Mammary epithelial cell (primary cell): ENCODE results near the gene DDX25.

ENCODE experiments used
- CTCF ChIP-seq, 2 donors: IDR thresholded peaks in 1 of 2; conservative IDR thresholded peaks in 1 of 2; 2 replicates each; pipeline ENCODE4 v1.5.1; 2011 to 2012; ENCODE audit warnings: inconsistent platforms in 2 of 2, low read length in 2 of 2, mild to moderate bottlenecking in 2 of 2, control low read depth in 1 of 2, low read depth in 1 of 2; ENCODE audit not compliant: insufficient read depth in 1 of 2; ENCODE audit errors: extremely low read depth in 1 of 2
- EZH2 ChIP-seq: IDR thresholded peaks from 2 replicates; pipeline ENCODE4 v1.6.1; 2012; ENCODE audit warnings: low read length, inconsistent platforms, borderline replicate concordance

- no peak for TF ChIP-seq CTCF (conservative IDR thresholded peaks at IDR 0.05 in 1 of 2, IDR thresholded peaks at IDR 0.05 in 1 of 2; ENCODE audit: extremely low read depth in 1 of 2, insufficient read depth in 1 of 2, low read depth in 1 of 2, low read length in 2 of 2)
- TF ChIP-seq EZH2: no peak
Measured at GRCh38 chr11:125923633-125924032, 19.3 kb downstream of the DDX25 start.
